ENCODE results near the gene CYB5A. TPM values are rescaled to one million over a fixed set of nuclear protein-coding genes. Genes with fewer than 3 reads are reported as not detected.

Gene CYB5A
- total RNA-seq, 6 experiments from 2014 or later, result 60.4 to 83.3 (median 69.1) TPM

GRCh38 chr18:74281011-74281979 lies 10.5 kb downstream of the CYB5A start:
- Mint-ChIP-seq H3K36me3 (ENCODE audit: low read depth) (no peaks in the 10 kb centered on the region), H3K9me3 (no peaks in the 10 kb centered on the region), H3K27me3 (ENCODE audit: insufficient read depth) (peaks cover 2% of the 10 kb centered on the region; the same call in 1 of the 2 replicates), H3K4me3 (no peak overlapping the region), H3K4me1 (ENCODE audit: low read depth) (peaks cover 47% of the 10 kb centered on the region), H3K27ac (no peak overlapping the region)
- no peak for TF ChIP-seq CTCF (IDR thresholded peaks at IDR 0.05)
- no peak for DNase-seq

GRCh38 chr18:74278983-74279382 lies 12.8 kb downstream of the CYB5A start:
- no peak overlapping the region for H3K27ac Mint-ChIP-seq
- DNase-seq, result no peak
- no peaks in the 10 kb centered on the region; the same call in 1 of the 2 replicates for H3K36me3 Mint-ChIP-seq (ENCODE audit: low read depth)
- H3K27me3 Mint-ChIP-seq (ENCODE audit: insufficient read depth), result peaks cover 2% of the 10 kb centered on the region; the same call in 1 of the 2 replicates
- no peak overlapping the region for H3K4me3 Mint-ChIP-seq
- TF ChIP-seq CTCF (IDR thresholded peaks at IDR 0.05), result no peak
- H3K9me3 Mint-ChIP-seq, result no peaks in the 10 kb centered on the region
- H3K4me1 Mint-ChIP-seq (ENCODE audit: low read depth), result peaks cover 33% of the 10 kb centered on the region

- no peak overlapping the region for H3K27ac Mint-ChIP-seq
Measured at GRCh38 chr18:74278058-74278457, 13.7 kb downstream of the CYB5A start.

GRCh38 chr18:74277296-74277695 lies 14.5 kb downstream of the CYB5A start:
- H3K27me3 Mint-ChIP-seq (ENCODE audit: insufficient read depth), result no peaks in the 10 kb centered on the region; the same call in 1 of the 2 replicates

More at GRCh38 chr18:74278058-74278457, 13.7 kb downstream of the CYB5A start:
- Mint-ChIP-seq H3K4me1 (ENCODE audit: low read depth) (peaks cover 29% of the 10 kb centered on the region), H3K27me3 (ENCODE audit: insufficient read depth) (peaks cover 2% of the 10 kb centered on the region; the same call in 1 of the 2 replicates), H3K36me3 (ENCODE audit: low read depth) (no peaks in the 10 kb centered on the region; the same call in 1 of the 2 replicates), H3K4me3 (no peak overlapping the region), H3K9me3 (no peaks in the 10 kb centered on the region)
- no peak for TF ChIP-seq CTCF (IDR thresholded peaks at IDR 0.05)
- DNase-seq, result no peak

GRCh38 chr18:74276609-74277008 lies 15.2 kb downstream of the CYB5A start:
- no peak for DNase-seq
- Mint-ChIP-seq H3K4me3 (no peak overlapping the region), H3K4me1 (ENCODE audit: low read depth) (peaks cover 21% of the 10 kb centered on the region), H3K27ac (no peak overlapping the region), H3K9me3 (no peaks in the 10 kb centered on the region), H3K36me3 (ENCODE audit: low read depth) (no peaks in the 10 kb centered on the region; the same call in 1 of the 2 replicates), H3K27me3 (ENCODE audit: insufficient read depth) (no peaks in the 10 kb centered on the region)
- TF ChIP-seq CTCF (IDR thresholded peaks at IDR 0.05), result no peak

More at GRCh38 chr18:74277296-74277695, 14.5 kb downstream of the CYB5A start:
- no peak for TF ChIP-seq CTCF (IDR thresholded peaks at IDR 0.05)
- Mint-ChIP-seq H3K4me3 (no peak overlapping the region), H3K4me1 (ENCODE audit: low read depth) (peaks cover 21% of the 10 kb centered on the region), H3K27ac (no peak overlapping the region), H3K36me3 (ENCODE audit: low read depth) (no peaks in the 10 kb centered on the region; the same call in 1 of the 2 replicates), H3K9me3 (no peaks in the 10 kb centered on the region)
- DNase-seq, result no peak

Measured in HFFc6 (cell line).